GM18499 (cell line): Measurements from ENCODE around the gene MASTL.
"Not testable (repeated sequence)": the region's sequence is repeated elsewhere in the genome, so short reads cannot be mapped to it uniquely, and the experiment has no call there.

ENCODE experiments used
- ATAC-seq: cut with Tn5 transposase; IDR thresholded peaks from one replicate; pipeline ENCODE4 v1.9.1; 2021; ENCODE audit warnings: moderate number of reproducible peaks; ENCODE audit not compliant: insufficient read depth, unreplicated experiment

Gene MASTL

GRCh38 chr10:27155066-27155754 is at the start of gene MASTL:
Gene MASTL, plus strand, starts transcription at chr10:27155352. Its CDS starts 75 bp downstream, at chr10:27155427.
- peak; percentile 59 for ATAC-seq

DNA sequence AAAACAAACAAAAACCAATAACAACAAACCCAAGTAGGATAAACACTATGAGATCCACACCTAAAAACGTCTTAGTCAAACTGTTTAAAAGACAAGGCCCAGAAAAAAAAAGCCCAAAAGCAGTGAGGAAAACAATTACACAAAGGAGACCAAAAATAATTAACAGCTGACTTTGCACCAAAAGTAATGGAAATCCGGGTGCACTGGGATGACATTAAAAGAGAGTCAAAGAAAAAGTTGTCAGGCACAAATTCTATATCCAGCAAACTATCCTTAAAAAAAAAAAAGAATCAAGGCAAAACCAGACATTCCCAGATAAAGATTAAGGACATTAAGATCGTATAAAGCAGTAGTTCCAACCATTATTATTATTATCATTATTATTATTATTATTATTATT is 47.0 kb upstream of the MASTL start:
- ATAC-seq: no peak

- ATAC-seq: no peak
Observed at GRCh38 chr10:27134371-27134770, 20.8 kb upstream of the MASTL start.

GRCh38 chr10:27138277-27138676 is 16.9 kb upstream of the MASTL start:
- ATAC-seq: no peak

DNA sequence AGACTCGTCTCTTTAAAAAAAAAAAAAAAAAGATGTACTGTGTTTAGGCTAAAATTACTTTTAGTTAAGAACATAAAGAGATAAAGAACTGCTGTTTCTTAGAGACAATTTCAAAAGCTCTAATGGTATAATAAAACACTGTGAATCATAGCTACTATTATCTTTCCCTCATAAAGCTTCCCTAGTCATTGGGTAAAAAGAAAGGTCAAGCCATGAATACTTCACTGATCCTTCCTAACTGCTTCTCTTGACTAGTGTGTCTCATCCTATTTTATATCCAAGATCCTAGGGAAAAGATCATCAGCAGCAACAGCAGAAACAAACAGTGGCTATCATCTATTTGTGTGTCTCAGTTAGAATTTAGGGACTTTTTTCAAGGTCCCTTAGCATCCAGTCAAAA is 11.5 kb upstream of the MASTL start:
- ATAC-seq: no peak

- no peak for ATAC-seq
Observed at GRCh38 chr10:27145937-27146336, 9.2 kb upstream of the MASTL start.

GRCh38 chr10:27147701-27148100 is 7.5 kb upstream of the MASTL start:
- ATAC-seq: no peak

DNA sequence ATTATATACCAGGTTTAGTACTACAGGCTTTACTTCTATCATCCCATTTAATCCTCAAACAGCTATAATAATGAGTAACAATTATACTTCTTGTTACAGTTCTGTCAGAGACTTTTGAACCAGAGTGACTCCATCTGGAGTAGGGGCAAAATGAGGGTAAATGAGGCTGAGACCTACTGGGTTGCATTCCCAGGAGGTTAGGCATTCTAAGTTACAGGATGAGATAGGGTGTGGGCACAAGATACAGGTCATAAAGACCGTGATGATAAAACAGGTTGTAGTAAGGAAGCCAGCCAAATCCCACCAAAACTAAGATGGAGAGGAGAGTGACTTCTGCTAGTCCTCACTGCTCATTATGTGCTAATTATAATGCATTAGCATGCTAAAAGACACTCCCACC is 4.9 kb upstream of the MASTL start:
- no peak for ATAC-seq

DNA sequence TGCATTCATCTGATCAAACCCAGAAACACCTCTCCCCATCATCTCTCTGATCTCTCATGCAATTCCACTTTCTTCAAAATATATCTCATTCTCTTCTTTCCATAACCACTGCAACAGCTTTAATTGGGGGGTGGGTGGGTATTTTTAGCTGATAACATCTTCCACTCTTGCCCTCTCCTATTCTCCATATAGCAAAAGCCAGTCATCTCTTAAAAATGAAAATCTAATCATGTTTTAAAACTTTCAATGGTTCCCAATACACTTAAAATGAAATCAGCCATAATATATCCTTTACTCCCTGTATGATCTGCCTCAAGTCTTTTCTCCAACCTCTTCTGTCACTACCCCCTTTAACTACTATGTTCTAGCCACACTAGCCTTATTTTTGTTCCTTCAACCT is 2.5 kb upstream of the MASTL start:
- no peak for ATAC-seq

- ATAC-seq: no peak
Observed at GRCh38 chr10:27153329-27153728, 1.8 kb upstream of the MASTL start.

DNA sequence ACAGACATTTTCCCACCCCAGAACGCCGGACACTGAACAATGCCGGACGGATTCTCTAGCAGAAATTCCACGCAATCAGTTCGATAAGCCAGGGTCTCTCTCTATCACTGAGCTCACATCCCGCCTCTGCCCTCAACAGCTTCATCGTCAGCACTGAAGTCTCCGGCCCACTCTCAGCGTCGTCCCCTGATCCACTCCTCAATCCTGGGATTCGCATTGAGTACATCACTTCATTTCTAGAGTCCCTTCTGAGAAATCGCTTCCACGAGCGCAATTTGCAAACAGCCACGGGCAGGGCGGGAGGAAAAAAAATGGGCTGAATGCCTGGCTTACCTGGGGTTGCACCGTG is 1.3 kb upstream of the MASTL start:
- no peak for ATAC-seq

GRCh38 chr10:27156566-27156965 is 1.4 kb downstream of the MASTL start:
- ATAC-seq: not testable (repeated sequence)

DNA sequence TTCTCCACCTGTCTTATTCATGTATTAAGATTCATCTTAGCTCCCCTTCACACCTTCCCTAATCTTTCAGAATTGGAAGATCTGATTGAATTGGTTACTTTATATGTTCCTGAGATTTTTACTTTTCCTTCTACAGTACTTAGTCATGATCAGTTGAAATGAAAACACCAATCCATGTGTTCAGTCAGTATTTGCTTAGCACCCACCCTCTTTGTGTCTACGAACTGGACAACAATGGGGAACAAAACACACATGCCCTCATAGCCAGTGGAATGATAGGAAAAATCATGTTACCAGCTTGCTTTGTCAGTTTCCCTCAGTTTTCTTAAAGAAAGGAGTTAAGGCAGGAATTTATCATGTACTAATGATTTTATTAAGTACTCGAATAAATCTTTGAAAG is 2.0 kb downstream of the MASTL start:
- ATAC-seq: no peak

- ATAC-seq: no peak
Observed at GRCh38 chr10:27158421-27158820, 3.3 kb downstream of the MASTL start.

- ATAC-seq: no peak
Observed at GRCh38 chr10:27169849-27170248, 14.7 kb downstream of the MASTL start.

DNA sequence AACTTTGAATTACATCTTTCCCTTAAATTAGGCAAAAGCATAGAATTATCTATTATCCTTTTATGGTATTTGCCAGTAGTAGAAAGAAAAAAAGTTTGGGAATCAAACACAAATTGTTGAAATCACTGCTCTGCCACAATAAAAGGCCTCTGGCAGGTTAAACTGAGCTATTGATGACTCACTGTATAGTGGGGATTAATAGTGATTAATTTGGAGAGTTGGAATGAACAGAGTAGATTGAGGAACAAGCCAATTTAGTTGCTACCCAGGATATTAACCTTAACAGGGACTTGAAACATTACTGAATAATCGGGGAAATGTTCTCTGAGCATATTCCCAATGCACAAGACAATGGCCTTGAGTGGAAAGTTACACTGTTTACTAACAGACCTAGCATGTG is 33.1 kb downstream of the MASTL start:
- no peak for ATAC-seq

DNA sequence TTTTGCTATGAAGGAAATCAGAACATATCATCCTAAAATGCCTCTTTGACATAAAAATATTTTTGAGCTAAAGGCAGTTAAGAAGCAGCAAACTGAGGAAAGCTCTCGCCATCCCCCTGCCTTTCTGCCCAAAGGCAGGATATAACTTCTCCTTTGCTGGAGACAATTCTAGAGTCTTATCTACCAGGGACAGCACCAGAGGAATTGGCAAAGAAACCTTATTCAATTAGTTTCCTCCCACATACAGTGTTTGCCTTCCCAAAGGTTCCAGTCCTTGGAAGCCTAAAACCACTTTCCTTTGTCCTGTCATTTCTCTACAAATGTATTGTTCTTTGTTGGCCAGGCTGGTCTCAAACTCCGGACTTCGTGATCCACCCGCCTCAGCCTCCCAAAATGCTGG is 33.7 kb downstream of the MASTL start:
- ATAC-seq: no peak

DNA sequence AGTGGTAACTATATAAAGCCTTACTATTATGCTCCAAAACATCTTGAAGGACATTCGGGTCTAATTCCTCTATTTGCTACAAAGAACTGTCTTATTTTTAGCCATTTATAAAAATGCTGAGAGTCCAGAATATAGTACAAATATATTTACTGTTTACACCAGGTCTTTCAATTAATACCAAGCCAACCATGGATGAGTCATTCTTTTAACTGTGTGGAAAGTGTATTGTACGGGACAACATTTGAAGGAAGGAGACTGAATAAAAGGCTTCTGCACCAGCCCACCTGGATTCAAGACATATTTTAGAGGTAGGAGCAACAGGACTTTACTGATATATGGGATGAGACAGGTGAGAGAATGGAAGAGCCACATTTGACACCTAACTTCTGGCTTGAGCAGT is 35.4 kb downstream of the MASTL start:
- no peak for ATAC-seq

GRCh38 chr10:27192284-27192683 is 37.1 kb downstream of the MASTL start:
- no peak for ATAC-seq

GRCh38 chr10:27197980-27198620 is 42.9 kb downstream of the MASTL start:
- no peak for ATAC-seq

- no peak for ATAC-seq
Observed at GRCh38 chr10:27203806-27204205, 48.7 kb downstream of the MASTL start.

DNA sequence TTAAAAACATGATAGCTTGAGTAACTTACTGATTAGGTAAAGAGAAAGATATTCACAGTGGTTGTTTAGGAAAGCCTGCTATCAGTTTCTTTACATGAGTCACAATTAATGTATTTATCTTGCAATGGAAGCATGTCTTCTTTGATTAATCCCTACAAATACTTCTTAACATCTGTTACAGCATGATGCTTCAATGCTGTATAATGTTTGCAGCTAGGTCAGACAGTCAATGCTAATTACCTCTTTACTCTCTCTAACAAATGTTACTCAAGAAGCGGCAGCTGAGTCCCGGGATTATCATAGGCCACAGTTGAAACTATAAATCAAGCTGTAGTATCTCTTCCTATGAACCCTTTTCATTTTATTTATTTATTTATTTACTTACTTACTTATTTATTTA is 52.2 kb downstream of the MASTL start:
- no peak for ATAC-seq
